ENCODE measurements around the gene POPDC3.

Gene POPDC3

GRCh38 chr6:105138141-105138540 lies 41.7 kb downstream of the POPDC3 start:
- in situ Hi-C loops (cut with HindIII; ENCODE audit: low sequenced_read_pairs) = no loop called here
- H3K4me3 ChIP-seq (ENCODE audit: low read depth, low read length) = no peak overlapping the region
- TF ChIP-seq CTCF (IDR thresholded peaks at IDR 0.05; ENCODE audit: low read depth, low read length) = no peak
- DNase-seq (ENCODE audit: low read depth, low spot score) = no peak

GRCh38 chr6:105137388-105137787 lies 42.4 kb downstream of the POPDC3 start:
- peak; percentile 18 for DNase-seq (ENCODE audit: low read depth, low spot score)
- no peak for TF ChIP-seq CTCF (IDR thresholded peaks at IDR 0.05; ENCODE audit: low read depth, low read length)
- peak overlapping the region; percentile 74 for H3K4me3 ChIP-seq (ENCODE audit: low read depth, low read length)
- in situ Hi-C loops (cut with HindIII; ENCODE audit: low sequenced_read_pairs) = no loop called here

GRCh38 chr6:105136431-105137350 lies 43.1 kb downstream of the POPDC3 start:
- TF ChIP-seq CTCF (IDR thresholded peaks at IDR 0.05; ENCODE audit: low read depth, low read length) = no peak
- H3K4me3 ChIP-seq (ENCODE audit: low read depth, low read length) = peak overlapping the region; percentile 74
- DNase-seq (ENCODE audit: low read depth, low spot score) = peak; percentile 65
- in situ Hi-C loops (cut with HindIII; ENCODE audit: low sequenced_read_pairs) = no loop called here

- DNase-seq (ENCODE audit: low read depth, low spot score) = peak; percentile 33
- TF ChIP-seq CTCF (IDR thresholded peaks at IDR 0.05; ENCODE audit: low read depth, low read length) = no peak
- peak overlapping the region; percentile 74 for H3K4me3 ChIP-seq (ENCODE audit: low read depth, low read length)
- in situ Hi-C loops (cut with HindIII; ENCODE audit: low sequenced_read_pairs) = no loop called here
Measured at GRCh38 chr6:105135907-105136430, 43.8 kb downstream of the POPDC3 start.

- no peak overlapping the region for H3K4me3 ChIP-seq (ENCODE audit: low read depth, low read length)
- TF ChIP-seq CTCF (IDR thresholded peaks at IDR 0.05; ENCODE audit: low read depth, low read length) = peak; percentile 23
- in situ Hi-C loops (cut with HindIII; ENCODE audit: low sequenced_read_pairs) = no loop called here
- peak; percentile 38 for DNase-seq (ENCODE audit: low read depth, low spot score)
Measured at GRCh38 chr6:105135056-105135455, 44.8 kb downstream of the POPDC3 start.

DNA sequence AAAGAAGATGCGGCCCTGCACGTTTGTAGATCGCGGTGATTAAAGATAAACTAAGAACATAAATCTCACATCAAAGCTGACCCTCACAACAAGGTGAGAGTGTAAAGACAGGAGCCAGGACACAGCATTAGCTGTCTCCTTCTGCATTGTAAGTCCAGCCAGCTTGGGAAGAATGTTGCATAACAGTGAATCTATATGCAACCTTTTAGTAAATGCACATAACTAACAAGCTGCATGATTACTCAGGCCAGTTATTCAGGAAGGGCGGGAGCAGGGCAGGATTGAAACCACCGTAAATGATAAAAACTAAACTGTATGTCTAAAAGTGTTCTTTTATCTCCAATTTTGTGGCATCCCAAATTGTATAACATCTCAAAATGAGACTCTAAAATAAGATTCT lies 57.1 kb downstream of the POPDC3 start:
- TF ChIP-seq CTCF (IDR thresholded peaks at IDR 0.05; ENCODE audit: low read depth, low read length) = no peak

More for the DNA sequence above, 57.1 kb downstream of the POPDC3 start:
- H3K4me3 ChIP-seq (ENCODE audit: low read depth, low read length) = no peak overlapping the region
- no peak for DNase-seq (ENCODE audit: low read depth, low spot score)
- in situ Hi-C loops (cut with HindIII; ENCODE audit: low sequenced_read_pairs) = no loop called here
